Fibroblast of skin of back (primary cell): ENCODE results near the gene CHAMP1. TPM values are rescaled to one million over a fixed set of nuclear protein-coding genes. Genes with fewer than 3 reads are reported as not detected.

Experiments
- DNase-seq: peaks from one replicate; pipeline ENCODE4 v3.0.0-alpha.2; 2013
- polyA plus RNA-seq, 2 experiments: library from polyadenylated mRNA; unstranded; fragments of 120-200 nt; gene quantifications; one replicate each; pipeline ENCODE4 v1.2.1, GENCODE V29; 2013; ENCODE audit not compliant: insufficient read length in 2 of 2

Gene CHAMP1
- 25.6 TPM for polyA plus RNA-seq (2013, experiment 1 of 2; ENCODE audit: insufficient read length)
- 18.5 TPM for polyA plus RNA-seq (2013, experiment 2 of 2; ENCODE audit: insufficient read length)

GRCh38 chr13:114314074-114314912 lies at the start of gene CHAMP1:
Gene CHAMP1, plus strand, starts transcription at chr13:114314503. Its CDS starts 9,340 bp downstream, at chr13:114323843.
- peak; percentile 96 for DNase-seq

GRCh38 chr13:114264886-114265611 lies 49.3 kb upstream of the CHAMP1 start:
- DNase-seq, result peak; percentile 97

GRCh38 chr13:114266241-114266640 lies 48.1 kb upstream of the CHAMP1 start:
- DNase-seq, result no peak

- no peak for DNase-seq
Observed at GRCh38 chr13:114268344-114269280, 45.7 kb upstream of the CHAMP1 start.

GRCh38 chr13:114269281-114269770 lies 45.0 kb upstream of the CHAMP1 start:
- no peak for DNase-seq

GRCh38 chr13:114272977-114273376 lies 41.3 kb upstream of the CHAMP1 start:
- DNase-seq, result no peak

- no peak for DNase-seq
Observed at GRCh38 chr13:114275304-114275703, 39.0 kb upstream of the CHAMP1 start.

- no peak for DNase-seq
Observed at GRCh38 chr13:114279146-114279545, 35.2 kb upstream of the CHAMP1 start.

GRCh38 chr13:114279758-114280355 lies 34.4 kb upstream of the CHAMP1 start:
- DNase-seq, result no peak

- peak; percentile 92 for DNase-seq
Observed at GRCh38 chr13:114281351-114282040, 32.8 kb upstream of the CHAMP1 start, which contains the start of gene UPF3A. Gene UPF3A, plus strand, starts transcription at chr13:114281601. Its CDS starts 39 bp downstream, at chr13:114281640.

GRCh38 chr13:114282041-114282670 lies 32.1 kb upstream of the CHAMP1 start:
- DNase-seq, result no peak

- no peak for DNase-seq
Observed at GRCh38 chr13:114283576-114283975, 30.7 kb upstream of the CHAMP1 start.

GRCh38 chr13:114284680-114285079 lies 29.6 kb upstream of the CHAMP1 start:
- no peak for DNase-seq

- no peak for DNase-seq
Observed at GRCh38 chr13:114285166-114285808, 29.0 kb upstream of the CHAMP1 start.

- DNase-seq, result peak; percentile 93
Observed at GRCh38 chr13:114286808-114287207, 27.5 kb upstream of the CHAMP1 start.

- no peak for DNase-seq
Observed at GRCh38 chr13:114288157-114288591, 26.1 kb upstream of the CHAMP1 start.

GRCh38 chr13:114296448-114296847 lies 17.9 kb upstream of the CHAMP1 start:
- no peak for DNase-seq

- no peak for DNase-seq
Observed at GRCh38 chr13:114296902-114297301, 17.4 kb upstream of the CHAMP1 start.

- DNase-seq, result no peak
Observed at GRCh38 chr13:114298866-114299265, 15.4 kb upstream of the CHAMP1 start.
